ENCODE results near the gene BOD1L1.

DNA sequence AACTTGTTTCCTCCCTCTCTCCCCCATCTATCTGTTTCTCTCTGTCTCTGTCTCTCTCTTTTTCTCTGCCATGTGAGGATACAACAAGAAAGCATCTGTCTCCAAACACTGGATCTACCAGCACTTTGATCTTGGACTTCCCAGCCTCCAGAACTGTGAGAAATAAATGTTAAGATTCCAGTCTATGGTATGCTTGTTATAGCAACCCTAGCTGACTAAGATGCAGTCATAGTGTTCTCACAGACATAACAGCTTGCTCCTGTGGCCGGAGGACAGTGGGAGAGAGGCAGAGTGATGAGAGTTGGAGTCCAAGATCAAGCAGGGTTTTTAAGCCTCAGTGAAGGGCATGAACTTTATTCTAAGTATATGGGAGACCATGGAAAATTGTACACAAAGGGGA, 74.4 kb downstream of the BOD1L1 start:
- TF ChIP-seq, protein P1, sequence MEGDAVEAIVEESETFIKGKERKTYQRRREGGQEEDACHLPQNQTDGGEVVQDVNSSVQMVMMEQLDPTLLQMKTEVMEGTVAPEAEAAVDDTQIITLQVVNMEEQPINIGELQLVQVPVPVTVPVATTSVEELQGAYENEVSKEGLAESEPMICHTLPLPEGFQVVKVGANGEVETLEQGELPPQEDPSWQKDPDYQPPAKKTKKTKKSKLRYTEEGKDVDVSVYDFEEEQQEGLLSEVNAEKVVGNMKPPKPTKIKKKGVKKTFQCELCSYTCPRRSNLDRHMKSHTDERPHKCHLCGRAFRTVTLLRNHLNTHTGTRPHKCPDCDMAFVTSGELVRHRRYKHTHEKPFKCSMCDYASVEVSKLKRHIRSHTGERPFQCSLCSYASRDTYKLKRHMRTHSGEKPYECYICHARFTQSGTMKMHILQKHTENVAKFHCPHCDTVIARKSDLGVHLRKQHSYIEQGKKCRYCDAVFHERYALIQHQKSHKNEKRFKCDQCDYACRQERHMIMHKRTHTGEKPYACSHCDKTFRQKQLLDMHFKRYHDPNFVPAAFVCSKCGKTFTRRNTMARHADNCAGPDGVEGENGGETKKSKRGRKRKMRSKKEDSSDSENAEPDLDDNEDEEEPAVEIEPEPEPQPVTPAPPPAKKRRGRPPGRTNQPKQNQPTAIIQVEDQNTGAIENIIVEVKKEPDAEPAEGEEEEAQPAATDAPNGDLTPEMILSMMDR (IDR thresholded peaks at IDR 0.05): no peak
- TF ChIP-seq POLR2A (IDR thresholded peaks at IDR 0.05) (no peak), EP300 (IDR thresholded peaks at IDR 0.05) (no peak)

All from ovary (tissue), 3 donors.